Trophoblast cell (in vitro differentiated cells and primary cell): ENCODE results near the gene SSH3.

ENCODE experiments used
- DNase-seq, 2 donors: peaks; one replicate each; pipeline ENCODE4 v3.0.0-alpha.2; 2016
- H2AFZ ChIP-seq: 2 replicates; pipeline ENCODE4 v1.6.1; 2013; ENCODE audit warnings: low read length, moderate library complexity, mild to moderate bottlenecking; ENCODE audit not compliant: insufficient read depth, poor library complexity
- H2AK5ac ChIP-seq: 2 replicates; pipeline ENCODE4 v1.6.1; 2013; ENCODE audit warnings: mild to moderate bottlenecking, low read length
- H2BK120ac ChIP-seq: 2 replicates; pipeline ENCODE4 v1.6.1; 2013; ENCODE audit warnings: low read length, mild to moderate bottlenecking, moderate library complexity; ENCODE audit not compliant: insufficient read depth, poor library complexity
- H2BK12ac ChIP-seq: 2 replicates; pipeline ENCODE4 v1.6.1; 2013; ENCODE audit warnings: mild to moderate bottlenecking, low read length, moderate library complexity
- H2BK5ac ChIP-seq: 2 replicates; pipeline ENCODE4 v1.6.1; 2013; ENCODE audit warnings: low read length, low read depth, moderate library complexity, mild to moderate bottlenecking; ENCODE audit not compliant: poor library complexity
- H3K14ac ChIP-seq: 2 replicates; pipeline ENCODE4 v1.6.1; 2013; ENCODE audit warnings: mild to moderate bottlenecking, low read length
- H3K18ac ChIP-seq: 2 replicates; pipeline ENCODE4 v1.6.1; 2013; ENCODE audit warnings: mild to moderate bottlenecking, low read length
- H3K23ac ChIP-seq: 2 replicates; pipeline ENCODE4 v1.6.1; 2013; ENCODE audit warnings: low read length
- H3K27ac ChIP-seq: 2 replicates; pipeline ENCODE4 v1.5.1; 2013; ENCODE audit warnings: low read depth, mild to moderate bottlenecking, inconsistent platforms, low read length, moderate library complexity
- H3K27me3 ChIP-seq: 2 replicates; pipeline ENCODE4 v1.6.1; 2013; ENCODE audit warnings: inconsistent platforms, mild to moderate bottlenecking, low read length, moderate library complexity; ENCODE audit not compliant: insufficient read depth
- H3K36me3 ChIP-seq, 2 experiments: 1 replicate in 1 of 2; 2 replicates in 1 of 2; pipeline ENCODE4 v1.6.1; 2013; ENCODE audit warnings: low read length in 2 of 2, mild to moderate bottlenecking in 2 of 2, moderate library complexity in 1 of 2; ENCODE audit not compliant: insufficient read depth in 2 of 2, control insufficient read depth in 1 of 2
- H3K4ac ChIP-seq: 2 replicates; pipeline ENCODE4 v1.6.1; 2013; ENCODE audit warnings: low read depth, mild to moderate bottlenecking, low read length, moderate library complexity
- H3K4me1 ChIP-seq, 2 experiments: 1 replicate in 1 of 2; 2 replicates in 1 of 2; pipeline ENCODE4 v1.6.1; 2013; ENCODE audit warnings: low read length in 2 of 2, mild to moderate bottlenecking in 2 of 2, moderate library complexity in 1 of 2; ENCODE audit not compliant: insufficient read depth in 2 of 2, control insufficient read depth in 1 of 2
- H3K4me2 ChIP-seq: 2 replicates; pipeline ENCODE4 v1.6.1; 2013; ENCODE audit warnings: inconsistent platforms, mild to moderate bottlenecking, low read length, moderate library complexity
- H3K4me3 ChIP-seq: 2 replicates; pipeline ENCODE4 v1.5.1; 2013; ENCODE audit warnings: mild to moderate bottlenecking, low read depth, low read length, inconsistent platforms
- H3K79me1 ChIP-seq: one replicate; pipeline ENCODE4 v1.6.1; 2013; ENCODE audit warnings: low read length
- H3K79me2 ChIP-seq: 2 replicates; pipeline ENCODE4 v1.6.1; 2013; ENCODE audit warnings: low read length, mild to moderate bottlenecking; ENCODE audit not compliant: control insufficient read depth, insufficient read depth, poor library complexity
- H3K9ac ChIP-seq: 2 replicates; pipeline ENCODE4 v1.6.1; 2013; ENCODE audit warnings: mild to moderate bottlenecking, low read length
- H3K9me3 ChIP-seq: 2 replicates; pipeline ENCODE4 v1.6.1; 2013; ENCODE audit warnings: low read depth, mild to moderate bottlenecking, control low read depth, inconsistent platforms, low read length; ENCODE audit not compliant: insufficient read depth
- H4K12ac ChIP-seq: 2 replicates; pipeline ENCODE4 v1.6.1; 2013; ENCODE audit warnings: low read depth, mild to moderate bottlenecking, low read length, moderate library complexity
- H4K8ac ChIP-seq: 2 replicates; pipeline ENCODE4 v1.6.1; 2013; ENCODE audit warnings: low read depth, mild to moderate bottlenecking, low read length, moderate library complexity
- H4K91ac ChIP-seq: one replicate; pipeline ENCODE4 v1.6.1; 2013; ENCODE audit warnings: low read depth, mild to moderate bottlenecking, low read length, moderate library complexity
- WGBS: extraction: QIAGEN DNeasy Blood & Tissue Kit; methylation state at CpG from one replicate; pipeline ENCODE4 v1.1.7; 2013; ENCODE audit warnings: missing lambda C conversion rate; ENCODE audit not compliant: insufficient read length, insufficient coverage; ENCODE audit errors: extremely low coverage; 5-methylcytosine and 5-hydroxymethylcytosine counted together

Gene SSH3

GRCh38 chr11:67273260-67273990, 29.9 kb upstream of the SSH3 start:
- Histone ChIP-seq H3K9me3 (no peaks in the 10 kb centered on the region), H3K79me2 (peaks cover 3% of the 10 kb centered on the region), H3K27me3 (no peaks in the 10 kb centered on the region), H3K4me3 (no peak overlapping the region), H4K8ac (no peak overlapping the region), H4K12ac (no peak overlapping the region), H3K4ac (no peak overlapping the region), H2BK120ac (no peak overlapping the region), H2AK5ac (no peak overlapping the region), H2BK5ac (no peak overlapping the region), H3K36me3 (peaks cover 32 to 36% of the 10 kb centered on the region in 2 experiments), H3K18ac (peak overlapping the region; percentile 12), H3K14ac (no peak overlapping the region), H3K23ac (no peak overlapping the region), H4K91ac (no peak overlapping the region), H3K4me1 (peaks cover 20 to 25% of the 10 kb centered on the region in 2 experiments), H3K79me1 (no peaks in the 10 kb centered on the region), H3K9ac (no peak overlapping the region), H2BK12ac (no peak overlapping the region), H3K4me2 (no peak overlapping the region), H3K27ac (no peak overlapping the region), H2AFZ (no peak overlapping the region)
- DNase-seq: no peak
- WGBS: no CpG with 5 or more reads among the region's 14 CpGs

DNA sequence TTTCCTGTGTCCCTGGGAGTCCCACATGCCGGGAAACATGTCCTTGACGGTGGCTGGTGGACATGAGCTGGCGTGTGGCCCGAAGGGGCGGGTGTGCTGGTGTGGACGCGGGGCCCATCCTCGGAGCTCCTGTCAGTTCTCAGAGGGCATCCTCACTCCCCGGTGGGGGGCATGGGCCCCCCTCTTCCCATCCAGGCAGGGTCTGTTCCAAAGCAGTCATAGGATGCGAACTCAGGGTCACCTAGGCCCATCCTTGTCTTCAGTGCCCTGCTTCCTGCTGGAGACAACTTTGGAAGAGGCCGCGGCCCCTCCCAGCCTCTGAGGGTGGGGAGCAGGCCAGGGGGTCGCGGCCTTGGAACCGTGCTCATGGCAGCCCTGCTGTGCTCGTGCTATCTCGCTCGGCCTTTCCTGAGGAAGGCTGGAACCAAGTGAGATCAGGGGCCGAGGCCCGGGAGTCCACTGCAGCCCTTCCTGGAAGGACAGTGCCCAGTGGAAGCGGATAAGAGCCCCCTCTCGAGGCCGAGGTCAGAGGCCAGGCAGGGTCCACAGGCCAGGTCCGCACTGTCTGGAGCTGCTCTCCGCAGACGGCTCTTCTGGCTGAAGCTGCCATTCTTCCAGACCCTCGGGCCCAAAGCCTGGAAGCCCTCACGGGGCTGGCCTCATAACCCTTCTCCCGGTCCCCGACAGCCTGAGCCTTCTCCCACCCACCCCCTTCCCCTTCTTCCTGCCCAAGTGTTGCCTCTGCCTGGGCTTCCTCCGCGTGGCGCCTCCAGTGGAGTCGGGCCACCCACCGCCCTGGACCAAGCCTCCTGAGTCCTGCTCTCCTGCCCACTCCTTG, 28.3 kb upstream of the SSH3 start:
- no peak overlapping the region for H3K27ac ChIP-seq
- DNase-seq: no peak
- no peaks in the 10 kb centered on the region for H3K27me3 ChIP-seq
- no peak overlapping the region for H2BK12ac ChIP-seq
- H3K36me3 ChIP-seq: peaks cover 42 to 48% of the 10 kb centered on the region in 2 experiments
- no peak overlapping the region for H4K91ac ChIP-seq
- no peak overlapping the region for H2BK5ac ChIP-seq
- no peak overlapping the region for H3K9ac ChIP-seq
- no peak overlapping the region for H2AK5ac ChIP-seq
- no peaks in the 10 kb centered on the region for H3K79me1 ChIP-seq
- no peak overlapping the region for H4K8ac ChIP-seq
- no peak overlapping the region for H3K14ac ChIP-seq
- peaks cover 2% of the 10 kb centered on the region for H3K79me2 ChIP-seq
- no peak overlapping the region for H2BK120ac ChIP-seq
- no peak overlapping the region for H3K4ac ChIP-seq
- H3K9me3 ChIP-seq: no peaks in the 10 kb centered on the region
- H3K4me1 ChIP-seq: peaks cover 9 to 18% of the 10 kb centered on the region in 2 experiments
- peak overlapping the region; percentile 9 for H3K18ac ChIP-seq
- H3K4me3 ChIP-seq: no peak overlapping the region
- no peak overlapping the region for H3K4me2 ChIP-seq
- H2AFZ ChIP-seq: no peak overlapping the region
- WGBS: no CpG with 5 or more reads among the region's 35 CpGs
- no peak overlapping the region for H3K23ac ChIP-seq
- no peak overlapping the region for H4K12ac ChIP-seq

DNA sequence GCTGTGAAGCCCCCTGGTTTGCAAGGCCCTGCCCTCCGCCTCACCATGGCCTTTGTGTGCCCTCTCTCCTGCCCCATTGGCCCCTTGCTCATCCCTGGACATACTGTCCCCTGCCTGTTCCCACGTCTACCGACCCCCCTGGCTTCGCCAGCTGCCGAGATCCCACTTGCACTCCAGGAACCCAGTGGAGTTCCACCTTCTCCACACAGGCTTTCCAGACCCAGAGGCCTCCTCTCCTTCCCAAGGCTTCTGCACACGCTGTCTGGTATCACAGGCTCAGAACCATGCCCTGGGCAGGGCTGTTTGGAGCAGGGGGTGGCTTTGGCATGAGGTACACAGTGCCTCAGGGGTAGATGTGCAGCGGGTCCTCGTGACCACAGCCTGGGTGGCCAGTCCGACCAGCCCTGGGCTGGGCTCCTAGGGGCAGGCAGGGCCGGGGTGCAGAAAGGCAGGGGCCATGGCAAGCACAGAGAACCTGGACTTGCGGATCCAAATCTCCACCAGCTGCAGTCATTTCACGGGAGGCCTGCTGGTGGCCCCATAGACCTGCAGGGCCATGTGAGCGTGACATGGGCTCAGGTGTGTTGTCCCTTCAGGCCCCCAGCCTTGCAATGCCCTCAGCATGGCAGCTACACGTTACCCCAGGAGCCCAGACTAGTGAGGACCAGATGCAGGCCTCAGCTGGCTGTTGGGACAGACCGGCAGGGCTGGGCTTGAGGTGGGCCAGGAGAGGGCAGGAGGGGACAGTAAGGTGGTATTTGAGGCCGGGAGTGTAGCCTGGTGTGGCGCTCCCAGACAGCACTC, 27.5 kb upstream of the SSH3 start:
- H3K23ac ChIP-seq: no peak overlapping the region
- H2BK120ac ChIP-seq: no peak overlapping the region
- no peak overlapping the region for H2AFZ ChIP-seq
- H3K9ac ChIP-seq: no peak overlapping the region
- WGBS: no CpG with 5 or more reads among the region's 17 CpGs
- peak overlapping the region; percentile 0 for H3K4me3 ChIP-seq
- peak overlapping the region; percentile 9 for H3K18ac ChIP-seq
- no peak overlapping the region for H4K12ac ChIP-seq
- H3K4me2 ChIP-seq: no peak overlapping the region
- H3K36me3 ChIP-seq: peaks cover 50 to 56% of the 10 kb centered on the region in 2 experiments
- no peak overlapping the region for H3K4ac ChIP-seq
- H3K79me2 ChIP-seq: peaks cover 2% of the 10 kb centered on the region
- DNase-seq: no peak
- no peak overlapping the region for H4K91ac ChIP-seq
- H3K27me3 ChIP-seq: no peaks in the 10 kb centered on the region
- H3K79me1 ChIP-seq: no peaks in the 10 kb centered on the region
- H3K9me3 ChIP-seq: no peaks in the 10 kb centered on the region
- H3K4me1 ChIP-seq: peaks cover 2 to 11% of the 10 kb centered on the region in 2 experiments
- H2AK5ac ChIP-seq: no peak overlapping the region
- no peak overlapping the region for H2BK5ac ChIP-seq
- H3K27ac ChIP-seq: no peak overlapping the region
- no peak overlapping the region for H4K8ac ChIP-seq
- H3K14ac ChIP-seq: no peak overlapping the region
- H2BK12ac ChIP-seq: no peak overlapping the region

GRCh38 chr11:67276781-67277230, 26.5 kb upstream of the SSH3 start:
- Histone ChIP-seq H2BK120ac (no peak overlapping the region), H3K4me3 (no peak overlapping the region)
- no peak for DNase-seq

More at GRCh38 chr11:67276781-67277230, 26.5 kb upstream of the SSH3 start:
- Histone ChIP-seq H3K18ac (no peak overlapping the region), H3K4ac (no peak overlapping the region), H3K4me2 (no peak overlapping the region), H3K9me3 (no peaks in the 10 kb centered on the region), H3K4me1 (peaks cover 0 to 8% of the 10 kb centered on the region in 2 experiments), H3K27ac (no peak overlapping the region), H4K12ac (no peak overlapping the region), H3K79me2 (peaks cover 2% of the 10 kb centered on the region), H2BK12ac (no peak overlapping the region), H2AFZ (no peak overlapping the region), H3K79me1 (no peaks in the 10 kb centered on the region), H2AK5ac (no peak overlapping the region), H4K8ac (no peak overlapping the region), H3K27me3 (no peaks in the 10 kb centered on the region), H3K9ac (no peak overlapping the region), H3K36me3 (peaks cover 59 to 65% of the 10 kb centered on the region in 2 experiments), H4K91ac (no peak overlapping the region), H3K14ac (no peak overlapping the region), H3K23ac (no peak overlapping the region), H2BK5ac (no peak overlapping the region)
- WGBS: no CpG with 5 or more reads among the region's 16 CpGs
